Stimulated activated CD8-positive, alpha-beta memory T cell treated with anti-CD3 and anti-CD28 coated beads, Interleukin-15, amount 100 ng/mL, for 4 hours (primary cell): ENCODE results near the gene AKAP6.

Source experiments
- DNase-seq, 2 donors: peaks; one replicate each; pipeline ENCODE4 v3.0.0-alpha.2; 2020; ENCODE audit warnings: low read depth in 2 of 2

The AKAP6 gene

GRCh38 chr14:32480337-32480736 is 151.2 kb downstream of the AKAP6 start:
- no peak for DNase-seq

- no peak for DNase-seq
These were observed 152.6 kb downstream of the AKAP6 start for GRCh38 chr14:32481707-32482106.

- no peak for DNase-seq
These were observed 162.4 kb downstream of the AKAP6 start for GRCh38 chr14:32491416-32492016.

DNA sequence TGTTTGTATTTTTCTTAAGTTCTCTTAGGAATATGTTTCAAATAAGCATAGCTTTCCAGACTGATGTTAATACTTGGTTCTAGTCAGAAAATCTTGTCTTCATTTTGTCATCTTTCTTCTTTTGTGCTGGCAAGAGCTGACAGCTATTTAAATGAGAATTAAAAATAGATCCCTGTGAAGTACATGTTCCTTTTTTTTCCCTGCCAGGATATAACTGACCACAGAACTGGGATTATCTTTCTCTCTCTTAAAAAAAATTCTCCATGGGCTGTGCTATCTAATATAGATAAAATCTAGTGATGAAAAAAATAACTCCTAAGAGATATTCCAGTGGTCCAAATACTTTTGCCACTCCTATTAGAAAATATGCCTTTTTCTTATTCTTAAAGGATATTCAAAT is 163.4 kb downstream of the AKAP6 start:
- DNase-seq: no peak

DNA sequence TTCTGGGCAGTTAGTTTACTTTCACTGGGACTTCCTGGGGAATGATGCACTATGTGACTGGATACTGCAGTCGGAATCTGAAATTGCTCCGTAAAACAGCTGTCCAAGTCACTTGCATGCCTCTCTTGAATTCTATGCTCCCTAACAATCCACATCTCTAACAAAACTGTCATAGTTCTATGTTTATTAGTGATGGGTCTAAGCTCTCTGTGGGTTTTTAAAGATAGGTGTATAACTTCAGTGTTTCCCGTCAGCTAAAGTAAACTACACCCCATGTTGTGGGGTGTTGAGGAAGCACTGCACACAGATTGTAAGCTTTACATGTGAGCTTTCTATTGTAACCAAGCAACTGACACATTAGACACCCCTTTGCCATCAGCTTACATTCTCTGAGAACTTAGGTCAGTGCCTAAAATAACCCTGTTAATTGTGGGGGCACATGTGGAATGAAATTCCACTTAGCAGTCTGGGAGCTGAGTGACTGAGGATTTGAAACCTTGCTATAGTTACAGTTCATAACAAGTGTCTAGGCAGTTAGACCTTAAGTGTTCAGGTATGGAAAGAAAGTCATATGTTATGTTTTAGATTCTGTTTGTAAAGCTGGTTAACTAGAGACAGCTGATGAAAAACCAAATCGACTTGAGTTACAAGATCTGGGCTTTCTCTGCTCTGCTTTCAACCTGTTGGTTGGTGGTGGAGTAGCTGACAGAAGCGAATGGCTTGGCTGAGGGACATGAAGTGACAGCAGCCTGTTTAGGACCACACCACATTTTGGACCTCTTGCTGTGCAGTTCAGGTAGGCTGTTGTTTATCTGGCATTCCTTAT is 165.7 kb downstream of the AKAP6 start:
- no peak for DNase-seq

GRCh38 chr14:32495435-32495734 is 166.3 kb downstream of the AKAP6 start:
- no peak for DNase-seq

GRCh38 chr14:32497248-32497647 is 168.2 kb downstream of the AKAP6 start:
- DNase-seq: no peak

- DNase-seq: no peak
These were observed 178.2 kb downstream of the AKAP6 start for GRCh38 chr14:32507029-32507984.

GRCh38 chr14:32508281-32508680 is 179.2 kb downstream of the AKAP6 start:
- DNase-seq: no peak

- DNase-seq: no peak
These were observed 180.6 kb downstream of the AKAP6 start for GRCh38 chr14:32509632-32510187.

- DNase-seq: no peak
These were observed 181.7 kb downstream of the AKAP6 start for GRCh38 chr14:32510815-32511214.

GRCh38 chr14:32512348-32512747 is 183.2 kb downstream of the AKAP6 start:
- DNase-seq: no peak

GRCh38 chr14:32512813-32513212 is 183.7 kb downstream of the AKAP6 start:
- no peak for DNase-seq

DNA sequence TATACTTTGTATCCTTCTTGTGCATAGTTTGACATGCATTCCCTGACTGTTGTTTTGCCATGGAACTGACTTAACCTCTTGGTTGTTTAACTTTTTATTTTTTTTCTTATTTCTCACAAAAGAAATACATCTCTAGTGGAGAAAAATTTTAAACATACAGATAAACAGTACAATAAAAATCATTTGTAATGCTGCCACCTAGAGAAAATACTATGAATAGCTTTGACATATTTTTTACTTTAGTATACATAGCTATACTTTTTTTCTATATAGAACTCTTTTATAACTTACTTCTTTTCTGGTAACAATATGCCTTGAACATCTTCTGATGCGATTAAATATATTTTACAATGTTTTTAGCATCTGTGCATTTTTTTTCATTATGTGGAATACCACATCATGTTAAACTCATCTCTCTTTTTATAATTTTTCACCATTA is 184.5 kb downstream of the AKAP6 start:
- no peak for DNase-seq

DNA sequence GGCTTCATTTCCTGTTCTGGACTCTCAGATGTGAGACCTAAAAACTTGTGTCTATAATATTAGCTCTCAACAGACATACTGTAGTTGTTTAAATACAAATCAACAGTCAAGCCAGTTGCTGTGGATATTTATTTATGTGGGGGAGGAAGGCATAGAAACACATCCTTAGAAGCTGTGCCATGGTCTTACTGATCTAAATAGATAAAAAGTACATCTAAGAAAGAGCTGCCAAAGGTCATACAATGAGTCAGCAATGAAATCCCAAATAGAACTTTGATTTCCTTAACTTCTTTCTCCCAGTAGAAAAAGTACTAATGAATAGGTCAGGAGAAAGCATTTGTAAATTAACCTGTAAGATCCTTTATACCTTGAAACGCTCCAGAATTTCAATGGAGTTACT is 185.1 kb downstream of the AKAP6 start:
- no peak for DNase-seq

- DNase-seq: no peak
These were observed 185.6 kb downstream of the AKAP6 start for GRCh38 chr14:32514681-32515080.

DNA sequence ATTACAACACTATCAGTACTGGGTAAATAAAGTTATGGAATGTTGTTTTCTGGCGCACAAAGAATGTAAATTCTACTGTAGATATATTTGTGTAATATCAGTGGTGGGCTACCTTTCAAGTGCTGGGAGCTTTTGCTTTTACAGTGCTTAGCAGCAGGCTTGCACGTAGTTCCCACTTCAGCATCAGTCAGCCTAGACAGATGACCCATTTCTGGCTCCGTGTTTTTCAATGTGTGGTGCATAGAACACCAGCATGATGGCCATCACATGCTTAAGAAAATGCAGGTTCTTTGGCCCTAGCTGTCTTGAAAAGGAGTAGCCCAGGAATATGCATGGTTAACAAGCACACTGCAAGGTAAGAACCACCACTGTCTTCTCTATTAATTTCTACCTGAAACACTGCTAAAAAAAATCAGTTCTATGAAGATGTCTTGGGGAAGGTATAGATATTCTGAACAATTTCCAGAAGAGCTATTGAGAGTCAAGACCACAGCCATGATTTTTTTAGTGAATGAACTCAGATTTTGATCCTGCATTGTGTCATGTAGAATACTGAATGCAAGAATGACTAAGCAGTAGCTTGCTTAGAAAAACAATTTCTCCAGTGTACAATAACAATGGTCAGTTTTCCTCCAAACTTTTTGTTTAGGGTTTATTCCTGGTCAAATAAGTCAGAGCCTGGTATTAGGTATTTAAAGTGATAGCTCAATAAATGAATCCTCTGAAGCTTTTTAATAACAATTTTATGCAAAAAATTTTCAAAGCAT is 195.7 kb downstream of the AKAP6 start:
- DNase-seq: no peak

GRCh38 chr14:32525591-32525990 is 196.5 kb downstream of the AKAP6 start:
- no peak for DNase-seq

DNA sequence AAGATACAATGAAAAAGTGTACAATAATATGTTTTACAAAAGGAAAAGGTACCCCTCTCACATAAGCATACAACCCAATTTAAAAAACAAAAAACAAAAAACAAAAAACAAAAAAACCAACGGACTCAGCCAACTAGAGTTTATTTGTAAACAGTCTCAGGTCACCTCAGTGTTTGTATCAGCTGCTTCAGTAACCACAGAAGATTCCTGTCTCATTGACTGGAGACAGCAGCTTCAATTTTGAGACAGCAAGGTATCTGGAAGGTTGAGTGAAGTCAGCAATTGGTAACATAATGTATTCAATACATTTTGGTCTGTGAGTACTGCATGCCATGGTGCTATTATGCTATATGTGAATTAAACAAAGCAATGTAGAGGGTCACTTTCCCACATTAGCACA is 201.7 kb downstream of the AKAP6 start:
- DNase-seq: no peak

DNA sequence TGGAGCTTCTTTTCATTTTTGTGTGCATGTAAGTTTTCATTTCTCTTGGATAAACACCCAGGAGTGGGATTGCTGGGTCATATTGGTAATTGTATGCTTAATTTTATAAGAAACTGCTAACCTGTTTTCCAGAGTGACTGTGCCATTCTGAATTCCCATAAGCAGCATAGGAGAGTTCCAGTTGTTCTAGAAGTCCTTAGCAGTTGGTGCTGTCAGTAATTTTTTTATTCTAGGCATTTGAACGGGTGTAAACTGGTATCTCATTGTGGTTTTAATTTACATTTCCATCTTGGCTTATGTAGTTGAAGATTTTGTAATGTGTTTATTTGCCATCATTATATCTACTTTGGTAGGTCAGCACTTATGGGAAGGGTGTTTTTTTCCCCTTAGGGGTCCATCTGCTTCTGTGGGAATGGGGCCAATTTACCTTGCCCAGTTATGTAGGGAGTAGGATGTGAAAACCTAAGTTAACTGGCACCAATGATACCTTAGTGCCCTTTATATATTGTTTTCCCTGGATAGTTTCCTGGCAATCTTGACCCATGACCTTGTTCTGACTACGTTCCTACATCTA is 202.9 kb downstream of the AKAP6 start:
- DNase-seq: no peak

DNA sequence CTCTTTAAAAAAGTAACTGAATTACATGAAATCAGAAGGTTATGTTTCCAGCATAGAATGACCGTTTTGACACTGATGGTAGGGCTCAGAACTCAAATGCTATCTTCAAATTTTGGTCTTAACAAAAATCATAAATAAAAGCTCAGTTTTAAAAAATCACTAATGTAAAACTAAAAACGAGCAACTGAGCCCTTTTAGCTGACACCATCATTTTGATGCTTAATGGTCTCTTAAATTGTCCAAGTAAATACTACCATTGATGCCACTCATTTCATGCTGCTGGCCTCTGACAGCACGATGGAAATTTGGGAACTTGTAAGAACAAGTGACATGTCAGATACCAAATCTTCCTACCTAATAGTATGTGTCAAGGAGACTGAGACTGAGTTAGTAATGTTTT is 205.0 kb downstream of the AKAP6 start:
- DNase-seq: no peak
